Measurements from ENCODE around the gene GRM2. TPM values are rescaled to one million over a fixed set of nuclear protein-coding genes. Genes with fewer than 3 reads are reported as not detected.

Gene GRM2
- total RNA-seq, 2 donors from 2014 or later, result 0.32 to 5.5 TPM

DNA sequence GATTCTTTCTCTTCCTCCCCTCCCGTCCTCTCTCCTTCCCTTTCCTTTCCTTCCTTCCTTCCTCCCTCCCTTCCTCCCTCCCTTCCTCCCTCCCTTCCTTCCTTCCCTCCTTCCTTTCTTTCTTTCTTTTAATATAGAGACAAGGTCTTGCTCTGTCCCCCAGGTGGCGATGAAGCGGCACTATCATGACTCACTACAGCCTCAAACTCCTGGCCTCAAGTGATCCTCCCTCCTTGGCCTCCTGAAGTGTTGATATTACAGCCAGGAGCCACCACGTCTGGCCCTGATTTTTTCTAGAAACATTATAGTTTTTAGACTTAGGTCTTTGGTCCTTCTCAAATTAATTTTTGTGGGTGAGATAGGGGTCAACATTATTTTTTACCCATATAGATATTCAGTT, 15.5 kb downstream of the GRM2 start:
- H3K4me3 ChIP-seq, result no peak overlapping the region
- no peak for DNase-seq (ENCODE audit: low spot score)
- no peak overlapping the region for H3K27ac ChIP-seq
- no peaks in the 10 kb centered on the region for H3K4me1 ChIP-seq (replicated peaks)
- H3K27me3 ChIP-seq (replicated peaks; ENCODE audit: insufficient read depth), result no peaks in the 10 kb centered on the region
- no peaks in the 10 kb centered on the region for H3K36me3 ChIP-seq
- 76% methylated on average over 4 of the region's 4 CpGs for WGBS
- intact Hi-C loops (cut with DNase I), result no loop called here
- TF ChIP-seq, protein P1, sequence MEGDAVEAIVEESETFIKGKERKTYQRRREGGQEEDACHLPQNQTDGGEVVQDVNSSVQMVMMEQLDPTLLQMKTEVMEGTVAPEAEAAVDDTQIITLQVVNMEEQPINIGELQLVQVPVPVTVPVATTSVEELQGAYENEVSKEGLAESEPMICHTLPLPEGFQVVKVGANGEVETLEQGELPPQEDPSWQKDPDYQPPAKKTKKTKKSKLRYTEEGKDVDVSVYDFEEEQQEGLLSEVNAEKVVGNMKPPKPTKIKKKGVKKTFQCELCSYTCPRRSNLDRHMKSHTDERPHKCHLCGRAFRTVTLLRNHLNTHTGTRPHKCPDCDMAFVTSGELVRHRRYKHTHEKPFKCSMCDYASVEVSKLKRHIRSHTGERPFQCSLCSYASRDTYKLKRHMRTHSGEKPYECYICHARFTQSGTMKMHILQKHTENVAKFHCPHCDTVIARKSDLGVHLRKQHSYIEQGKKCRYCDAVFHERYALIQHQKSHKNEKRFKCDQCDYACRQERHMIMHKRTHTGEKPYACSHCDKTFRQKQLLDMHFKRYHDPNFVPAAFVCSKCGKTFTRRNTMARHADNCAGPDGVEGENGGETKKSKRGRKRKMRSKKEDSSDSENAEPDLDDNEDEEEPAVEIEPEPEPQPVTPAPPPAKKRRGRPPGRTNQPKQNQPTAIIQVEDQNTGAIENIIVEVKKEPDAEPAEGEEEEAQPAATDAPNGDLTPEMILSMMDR (IDR thresholded peaks at IDR 0.05), result no peak
- TF ChIP-seq POLR2A (IDR thresholded peaks at IDR 0.05) (no peak), POLR2AphosphoS5 (IDR thresholded peaks at IDR 0.05) (no peak)
- no peaks in the 10 kb centered on the region for H3K9me3 ChIP-seq

GRCh38 chr3:51727500-51727899, 20.6 kb downstream of the GRM2 start:
- DNase-seq (ENCODE audit: low spot score), result no peak
- H3K27ac ChIP-seq, result no peak overlapping the region
- H3K27me3 ChIP-seq (replicated peaks; ENCODE audit: insufficient read depth), result no peaks in the 10 kb centered on the region
- no peaks in the 10 kb centered on the region for H3K36me3 ChIP-seq
- intact Hi-C loops (cut with DNase I), result no loop called here
- no peak overlapping the region for H3K4me3 ChIP-seq
- TF ChIP-seq, protein P1 (IDR thresholded peaks at IDR 0.05), result no peak
- TF ChIP-seq POLR2A (IDR thresholded peaks at IDR 0.05), result no peak
- no peak for TF ChIP-seq POLR2AphosphoS5 (IDR thresholded peaks at IDR 0.05)
- H3K4me1 ChIP-seq (replicated peaks), result no peaks in the 10 kb centered on the region
- H3K9me3 ChIP-seq, result no peaks in the 10 kb centered on the region

DNA sequence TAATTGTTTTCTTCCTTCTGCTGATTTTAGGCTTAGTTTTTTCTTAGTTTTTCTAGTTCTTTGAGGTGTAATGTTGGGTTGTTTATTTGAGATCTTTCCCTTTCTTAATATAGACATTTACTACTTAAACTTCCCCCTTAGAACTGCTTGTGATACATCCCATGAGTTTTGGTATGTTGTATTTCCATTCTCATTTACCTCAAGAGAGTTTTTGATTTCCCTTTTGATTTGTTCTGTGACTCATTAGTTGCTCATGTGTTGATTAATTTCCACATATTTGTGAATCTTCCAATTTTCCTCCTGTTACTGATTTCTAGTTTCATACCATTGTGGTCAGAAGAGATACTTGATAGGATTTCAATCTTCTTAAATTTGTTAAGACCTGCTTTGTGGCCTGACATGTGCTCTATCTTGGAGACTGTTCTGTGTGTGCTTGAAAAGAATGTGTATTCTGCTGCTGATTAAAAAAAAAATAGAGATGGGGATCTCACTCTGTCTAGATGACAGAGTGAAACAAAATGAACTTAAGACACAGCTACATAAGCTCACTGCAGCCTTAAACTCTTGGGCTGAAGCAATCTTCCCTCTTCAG, 22.3 kb downstream of the GRM2 start:
- no peak for TF ChIP-seq POLR2AphosphoS5 (IDR thresholded peaks at IDR 0.05)
- TF ChIP-seq, protein P1 (IDR thresholded peaks at IDR 0.05), result no peak
- TF ChIP-seq POLR2A (IDR thresholded peaks at IDR 0.05), result no peak
- no peak overlapping the region for H3K27ac ChIP-seq
- intact Hi-C loops (cut with DNase I), result no loop called here
- H3K4me1 ChIP-seq (replicated peaks), result no peaks in the 10 kb centered on the region
- H3K9me3 ChIP-seq, result no peaks in the 10 kb centered on the region
- H3K36me3 ChIP-seq, result no peaks in the 10 kb centered on the region
- no peak for DNase-seq (ENCODE audit: low spot score)
- H3K4me3 ChIP-seq, result no peak overlapping the region
- no peaks in the 10 kb centered on the region for H3K27me3 ChIP-seq (replicated peaks; ENCODE audit: insufficient read depth)

DNA sequence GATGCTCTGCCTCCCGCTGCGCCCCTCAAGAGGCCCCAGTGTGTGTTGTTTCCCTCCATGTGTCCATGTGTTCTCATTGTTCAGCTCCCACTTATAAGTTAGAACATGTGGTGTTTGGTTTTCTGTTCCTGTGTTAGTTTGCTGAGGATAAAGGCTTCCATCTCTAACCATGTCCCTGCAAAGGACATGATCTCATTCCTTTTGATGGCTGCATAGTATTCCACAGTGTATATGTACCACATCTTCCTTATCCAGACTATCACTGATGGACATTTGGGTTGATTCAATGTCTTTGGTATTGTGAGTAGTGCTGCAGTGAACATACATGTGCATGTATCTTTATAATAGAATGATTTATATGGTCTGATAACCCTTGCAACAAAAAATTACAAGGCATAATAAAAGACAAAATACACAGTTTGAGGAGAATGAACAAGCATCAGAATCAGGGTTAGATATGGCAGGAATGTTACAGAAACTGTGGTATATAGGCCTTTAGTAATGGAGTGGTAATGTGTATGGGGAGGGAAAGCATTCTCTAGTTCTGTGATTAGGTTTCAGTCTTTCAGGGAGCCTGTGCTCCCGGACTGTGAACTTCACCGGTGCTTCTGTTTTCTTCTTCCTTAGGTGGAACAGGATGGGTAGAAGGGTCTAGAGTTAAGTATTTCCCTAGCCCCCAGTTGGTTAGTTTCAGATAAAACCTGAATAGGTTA, 27.1 kb downstream of the GRM2 start:
- Histone ChIP-seq H3K27me3 (replicated peaks; ENCODE audit: insufficient read depth) (no peaks in the 10 kb centered on the region), H3K9me3 (no peaks in the 10 kb centered on the region), H3K4me3 (no peak overlapping the region), H3K36me3 (no peaks in the 10 kb centered on the region), H3K27ac (no peak overlapping the region), H3K4me1 (replicated peaks) (no peaks in the 10 kb centered on the region)
- DNase-seq (ENCODE audit: low spot score), result no peak
- intact Hi-C loops (cut with DNase I), result no loop called here
- TF ChIP-seq POLR2AphosphoS5 (IDR thresholded peaks at IDR 0.05) (no peak), POLR2A (IDR thresholded peaks at IDR 0.05) (no peak)
- TF ChIP-seq, protein P1 (IDR thresholded peaks at IDR 0.05), result no peak
- 93% methylated on average over 4 of the region's 4 CpGs for WGBS

- Histone ChIP-seq H3K27me3 (replicated peaks; ENCODE audit: insufficient read depth) (no peaks in the 10 kb centered on the region), H3K4me3 (no peak overlapping the region), H3K36me3 (no peaks in the 10 kb centered on the region), H3K27ac (no peak overlapping the region), H3K4me1 (replicated peaks) (no peaks in the 10 kb centered on the region), H3K9me3 (no peaks in the 10 kb centered on the region)
- no peak for DNase-seq (ENCODE audit: low spot score)
- WGBS, result 40% methylated on average over 3 of the region's 3 CpGs
- TF ChIP-seq POLR2A (IDR thresholded peaks at IDR 0.05), result no peak
- TF ChIP-seq POLR2AphosphoS5 (IDR thresholded peaks at IDR 0.05), result no peak
- TF ChIP-seq, protein P1 (IDR thresholded peaks at IDR 0.05), result no peak
- intact Hi-C loops (cut with DNase I), result no loop called here
Measured at GRCh38 chr3:51734572-51734907, 27.7 kb downstream of the GRM2 start.

Data from prostate gland (tissue), 2 donors.